Rectal smooth muscle tissue (tissue), 1 donor: ENCODE measurements around the gene KIAA1549.

Experiments
- H3K27ac ChIP-seq: one replicate; pipeline ENCODE4 v1.7.0; 2013; ENCODE audit warnings: low read depth, low read length, inconsistent platforms
- H3K27me3 ChIP-seq: one replicate; pipeline ENCODE4 v1.7.0; 2013; ENCODE audit warnings: low read length; ENCODE audit not compliant: control insufficient read depth, insufficient read depth
- H3K36me3 ChIP-seq: one replicate; pipeline ENCODE4 v1.7.0; 2013; ENCODE audit warnings: low read length; ENCODE audit not compliant: control insufficient read depth, insufficient read depth
- H3K4me1 ChIP-seq: one replicate; pipeline ENCODE4 v1.7.0; 2013; ENCODE audit warnings: low read length; ENCODE audit not compliant: control insufficient read depth, insufficient read depth
- H3K4me3 ChIP-seq: one replicate; pipeline ENCODE4 v1.7.0; 2013; ENCODE audit warnings: low read length
- H3K9ac ChIP-seq: one replicate; pipeline ENCODE4 v1.7.0; 2013; ENCODE audit warnings: low read length

The KIAA1549 gene

DNA sequence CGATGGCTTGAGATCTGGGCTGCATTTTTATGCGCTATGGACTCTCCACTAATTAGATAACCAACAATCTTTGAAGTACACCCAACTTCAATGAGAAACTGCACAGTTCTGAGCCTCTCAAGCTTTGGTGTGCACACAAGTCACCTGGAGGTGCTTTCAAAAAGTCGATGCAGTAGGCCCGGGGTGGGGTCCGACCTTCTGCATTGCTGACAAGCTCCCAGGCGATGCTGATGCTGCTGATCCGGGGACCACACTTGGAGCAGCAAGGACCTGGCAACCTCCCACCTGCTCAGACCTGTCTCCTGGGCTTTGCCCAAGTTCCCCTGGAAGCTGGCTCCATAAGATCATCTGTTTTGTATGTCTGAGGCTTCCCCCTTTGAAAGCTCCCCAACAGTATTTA, 10.7 kb downstream of the KIAA1549 start:
- Histone ChIP-seq H3K36me3 (no peaks in the 10 kb centered on the region), H3K9ac (no peak overlapping the region), H3K4me3 (no peak overlapping the region), H3K27ac (no peak overlapping the region), H3K27me3 (no peaks in the 10 kb centered on the region), H3K4me1 (no peaks in the 10 kb centered on the region)

DNA sequence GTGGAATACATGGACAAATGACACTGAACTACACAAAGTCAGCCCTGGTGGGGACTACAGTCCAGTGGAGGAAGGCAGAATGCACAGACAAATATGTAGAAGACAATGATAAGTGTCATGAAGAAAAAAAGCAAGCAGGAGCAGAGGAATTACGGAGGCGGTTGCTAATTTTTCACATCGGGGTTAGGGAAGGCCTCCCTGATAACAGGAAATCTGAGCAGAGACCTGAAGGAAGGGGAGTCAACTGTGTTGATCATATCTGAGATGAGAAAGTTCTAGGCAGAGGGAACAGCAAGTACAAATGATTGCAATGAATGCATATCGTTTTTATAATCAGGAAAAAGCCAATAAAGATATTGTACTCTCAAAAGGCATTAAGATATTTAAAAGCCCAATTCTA, 14.0 kb downstream of the KIAA1549 start:
- Histone ChIP-seq H3K4me1 (no peaks in the 10 kb centered on the region), H3K4me3 (no peak overlapping the region), H3K36me3 (no peaks in the 10 kb centered on the region), H3K27ac (no peak overlapping the region), H3K9ac (no peak overlapping the region), H3K27me3 (no peaks in the 10 kb centered on the region)

GRCh38 chr7:138964624-138965436, 16.4 kb downstream of the KIAA1549 start:
- H3K4me1 ChIP-seq: no peaks in the 10 kb centered on the region
- H3K27me3 ChIP-seq: no peaks in the 10 kb centered on the region
- no peak overlapping the region for H3K27ac ChIP-seq
- no peaks in the 10 kb centered on the region for H3K36me3 ChIP-seq
- no peak overlapping the region for H3K9ac ChIP-seq
- H3K4me3 ChIP-seq: no peak overlapping the region

DNA sequence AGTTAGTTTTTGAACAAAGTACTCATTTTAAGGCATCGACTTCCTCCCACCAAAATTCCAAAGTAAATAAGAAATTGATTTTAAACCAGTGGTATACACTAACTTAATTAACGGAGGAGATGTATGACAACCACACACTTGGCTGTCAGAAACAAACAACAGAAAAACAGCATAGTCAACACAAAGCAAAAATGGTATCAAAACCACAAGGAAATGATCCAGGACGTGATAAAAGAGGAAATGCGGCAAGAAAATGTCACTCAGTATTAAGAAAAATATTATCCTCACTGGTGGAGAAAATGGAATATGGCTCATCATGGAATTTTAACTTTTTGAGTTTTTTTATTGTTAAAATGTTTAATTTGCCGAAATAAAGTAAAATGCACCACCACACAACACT, 17.5 kb downstream of the KIAA1549 start:
- no peaks in the 10 kb centered on the region for H3K4me1 ChIP-seq
- no peak overlapping the region for H3K27ac ChIP-seq
- H3K27me3 ChIP-seq: no peaks in the 10 kb centered on the region
- H3K9ac ChIP-seq: no peak overlapping the region
- H3K36me3 ChIP-seq: no peaks in the 10 kb centered on the region
- H3K4me3 ChIP-seq: no peak overlapping the region

- Histone ChIP-seq H3K27me3 (no peaks in the 10 kb centered on the region), H3K36me3 (no peaks in the 10 kb centered on the region), H3K4me3 (no peak overlapping the region), H3K27ac (no peak overlapping the region), H3K4me1 (no peaks in the 10 kb centered on the region), H3K9ac (no peak overlapping the region)
These were observed 18.5 kb downstream of the KIAA1549 start for GRCh38 chr7:138962561-138963270.

DNA sequence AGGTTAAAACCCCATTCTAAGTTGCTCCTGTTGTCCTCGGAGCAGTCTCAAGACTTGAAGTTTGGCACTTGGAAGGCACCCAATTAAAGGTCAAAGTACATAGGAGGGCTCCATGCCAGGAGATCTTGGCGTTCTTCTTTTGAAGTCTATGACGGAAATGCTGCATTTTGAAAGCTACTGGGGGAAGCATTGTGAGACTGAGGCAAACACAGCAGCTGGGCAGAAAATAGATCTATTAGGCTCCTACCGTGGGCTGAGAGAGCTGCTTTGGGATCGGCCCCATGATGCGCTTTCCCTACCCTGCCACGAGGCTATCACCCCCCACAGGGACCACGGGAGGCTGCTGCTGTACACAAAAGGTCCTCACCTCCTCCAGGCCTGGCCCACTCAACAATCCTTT, 20.0 kb downstream of the KIAA1549 start:
- no peaks in the 10 kb centered on the region for H3K27me3 ChIP-seq
- H3K4me3 ChIP-seq: no peak overlapping the region
- H3K9ac ChIP-seq: no peak overlapping the region
- H3K36me3 ChIP-seq: no peaks in the 10 kb centered on the region
- no peaks in the 10 kb centered on the region for H3K4me1 ChIP-seq
- H3K27ac ChIP-seq: no peak overlapping the region

GRCh38 chr7:138958391-138958956, 22.7 kb downstream of the KIAA1549 start:
- no peak overlapping the region for H3K27ac ChIP-seq

GRCh38 chr7:138957753-138958390, 23.3 kb downstream of the KIAA1549 start:
- H3K36me3 ChIP-seq: no peaks in the 10 kb centered on the region
- no peak overlapping the region for H3K4me3 ChIP-seq
- H3K4me1 ChIP-seq: no peaks in the 10 kb centered on the region
- no peak overlapping the region for H3K27ac ChIP-seq
- H3K9ac ChIP-seq: no peak overlapping the region
- H3K27me3 ChIP-seq: no peaks in the 10 kb centered on the region

More at GRCh38 chr7:138958391-138958956, 22.7 kb downstream of the KIAA1549 start:
- no peaks in the 10 kb centered on the region for H3K27me3 ChIP-seq
- no peaks in the 10 kb centered on the region for H3K4me1 ChIP-seq
- no peaks in the 10 kb centered on the region for H3K36me3 ChIP-seq
- H3K9ac ChIP-seq: no peak overlapping the region
- no peak overlapping the region for H3K4me3 ChIP-seq

GRCh38 chr7:138957217-138957616, 24.0 kb downstream of the KIAA1549 start:
- Histone ChIP-seq H3K4me3 (no peak overlapping the region), H3K9ac (no peak overlapping the region), H3K27ac (no peak overlapping the region), H3K4me1 (no peaks in the 10 kb centered on the region), H3K36me3 (no peaks in the 10 kb centered on the region), H3K27me3 (no peaks in the 10 kb centered on the region)

DNA sequence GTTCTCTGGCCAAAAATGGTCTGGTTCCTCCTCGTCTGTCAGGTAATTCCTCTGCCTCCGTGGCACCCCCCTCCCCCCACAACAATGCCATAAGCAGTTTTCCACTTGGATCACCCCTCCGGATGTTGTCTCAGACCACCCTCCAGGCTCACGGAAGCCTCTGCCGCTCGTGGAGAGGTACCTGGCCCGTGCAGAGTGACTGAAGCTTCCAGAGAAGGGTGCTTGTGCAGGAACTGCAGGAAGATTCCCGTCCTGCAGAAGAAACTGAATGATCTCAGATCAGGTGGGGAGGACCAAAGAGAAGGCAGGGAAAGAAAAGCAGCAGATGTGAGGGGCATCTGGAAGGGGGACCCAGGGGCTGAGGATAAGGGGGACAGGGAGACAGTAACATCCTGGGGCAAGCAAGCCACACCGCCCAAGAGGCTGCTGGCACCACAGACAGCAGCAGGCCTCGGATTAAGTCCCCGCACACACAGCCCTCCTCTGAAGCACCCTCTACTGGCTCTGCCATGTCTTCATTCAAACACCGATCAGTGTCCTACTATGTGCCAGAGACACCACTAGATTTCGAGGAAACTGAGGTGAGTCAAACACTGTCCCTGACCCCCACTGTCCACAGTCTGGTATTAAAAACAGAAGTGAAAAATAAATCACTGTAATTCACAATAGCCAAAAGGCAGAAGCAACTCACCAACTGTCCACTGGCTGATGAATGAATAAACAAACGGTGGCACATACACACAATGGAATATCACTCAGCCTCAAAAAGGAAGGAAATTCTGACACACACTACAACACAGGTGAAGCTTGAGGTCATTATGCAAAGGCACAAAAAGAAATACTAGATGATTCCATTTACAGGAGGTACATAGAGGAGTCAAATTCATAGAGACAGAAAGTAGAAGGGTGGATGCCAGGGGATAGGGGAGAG, 26.4 kb downstream of the KIAA1549 start:
- Histone ChIP-seq H3K9ac (no peak overlapping the region), H3K4me3 (no peak overlapping the region), H3K27ac (no peak overlapping the region), H3K27me3 (no peaks in the 10 kb centered on the region), H3K4me1 (no peaks in the 10 kb centered on the region), H3K36me3 (no peaks in the 10 kb centered on the region)

DNA sequence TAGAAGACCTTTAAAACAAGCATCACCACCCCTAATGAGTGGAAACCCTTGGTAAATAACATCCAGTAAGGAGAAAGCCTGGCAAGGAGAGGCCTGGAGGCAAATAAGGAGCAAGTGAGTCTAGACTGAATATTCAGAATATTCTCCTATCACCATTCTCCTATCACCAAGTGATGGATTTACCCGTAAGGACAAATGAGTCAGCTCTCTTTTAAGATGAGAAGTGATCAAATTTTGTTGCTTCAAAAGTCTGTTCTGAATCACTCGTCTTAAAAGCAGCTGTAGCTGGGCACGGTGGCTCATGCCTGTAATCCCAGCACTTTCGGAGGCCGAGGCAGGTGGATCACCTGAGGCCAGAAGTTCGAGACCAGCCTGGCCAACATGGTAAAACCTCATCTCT, 28.4 kb downstream of the KIAA1549 start:
- H3K4me1 ChIP-seq: no peaks in the 10 kb centered on the region
- H3K4me3 ChIP-seq: no peak overlapping the region
- no peaks in the 10 kb centered on the region for H3K27me3 ChIP-seq
- H3K27ac ChIP-seq: no peak overlapping the region
- H3K9ac ChIP-seq: no peak overlapping the region
- H3K36me3 ChIP-seq: no peaks in the 10 kb centered on the region
